DMS114 treated with DMSO at 0.1 percent for 48 hours (cell line): Measurements from ENCODE around the gene LHPP.

Experiments used
- DNase-seq: peaks from one replicate; lab custom pipeline; 2025; ENCODE audit not compliant: unreplicated experiment; lab: John Stamatoyannopoulos, UW

The LHPP gene

DNA sequence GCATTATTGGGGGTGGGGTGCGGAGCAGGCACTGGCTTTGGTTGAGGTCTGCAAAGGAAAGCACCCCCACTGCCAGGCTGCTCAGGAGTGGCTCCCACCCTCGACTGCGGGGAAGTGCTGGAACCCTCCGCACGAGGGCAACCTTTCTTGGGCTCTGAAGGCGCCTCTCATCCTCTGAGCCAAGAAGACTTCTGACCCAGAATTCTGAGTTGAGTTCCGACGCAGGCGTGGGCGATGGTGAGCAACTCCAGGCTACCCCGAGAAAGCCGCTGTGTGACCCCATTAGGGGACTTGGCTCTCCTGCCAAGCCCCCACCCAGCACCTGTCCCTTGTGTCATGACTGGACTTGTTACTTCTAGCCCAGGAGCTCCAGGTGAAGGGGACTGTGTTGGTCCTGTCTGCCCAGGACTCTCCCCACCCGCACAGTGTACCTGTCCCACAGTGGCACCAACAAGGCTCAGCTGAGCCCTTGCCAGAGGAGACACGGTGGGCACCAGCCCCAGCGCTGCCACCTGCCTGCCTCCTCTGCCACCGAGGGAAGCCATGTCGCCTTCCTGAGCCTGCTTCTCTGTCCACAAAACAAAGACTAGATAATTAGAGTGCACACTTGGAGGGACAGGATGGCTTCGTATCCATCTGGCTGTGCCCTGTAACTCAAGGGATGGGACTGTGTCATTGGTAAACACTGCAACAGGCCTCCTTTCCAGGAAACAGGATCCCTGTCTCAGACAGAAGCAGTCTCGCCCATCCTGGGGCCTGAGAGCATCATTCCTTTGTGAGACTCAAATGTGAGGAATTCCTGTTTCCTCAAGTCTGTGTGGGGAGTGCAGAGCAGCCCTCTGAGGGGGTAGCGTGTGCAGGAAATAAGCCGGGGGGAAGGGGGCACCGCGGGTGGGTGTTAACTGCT lies 128.8 kb downstream of the LHPP start:
- DNase-seq: no peak

DNA sequence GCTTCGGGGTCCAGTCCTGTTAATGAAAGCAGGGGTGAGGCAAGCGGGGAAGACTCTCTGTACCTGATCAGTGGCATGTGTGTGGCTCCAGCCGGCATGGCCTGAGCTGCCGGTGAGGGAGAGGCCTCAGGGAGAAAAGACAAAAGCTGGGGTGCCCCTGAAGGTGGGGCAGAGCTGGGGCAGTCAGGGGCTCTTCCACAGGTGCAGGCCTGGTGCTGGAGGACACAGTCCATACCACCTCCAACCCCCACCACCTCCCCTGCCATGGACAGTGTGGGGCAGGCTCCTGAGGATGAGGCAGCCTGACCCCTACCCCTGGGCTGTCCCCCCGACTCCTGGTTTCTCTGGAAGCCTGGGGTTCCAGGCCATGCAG lies 129.5 kb downstream of the LHPP start:
- no peak for DNase-seq

GRCh38 chr10:124592101-124592500 lies 130.5 kb downstream of the LHPP start:
- DNase-seq: no peak

- DNase-seq: no peak
These were observed 131.3 kb downstream of the LHPP start for GRCh38 chr10:124592736-124593430.

DNA sequence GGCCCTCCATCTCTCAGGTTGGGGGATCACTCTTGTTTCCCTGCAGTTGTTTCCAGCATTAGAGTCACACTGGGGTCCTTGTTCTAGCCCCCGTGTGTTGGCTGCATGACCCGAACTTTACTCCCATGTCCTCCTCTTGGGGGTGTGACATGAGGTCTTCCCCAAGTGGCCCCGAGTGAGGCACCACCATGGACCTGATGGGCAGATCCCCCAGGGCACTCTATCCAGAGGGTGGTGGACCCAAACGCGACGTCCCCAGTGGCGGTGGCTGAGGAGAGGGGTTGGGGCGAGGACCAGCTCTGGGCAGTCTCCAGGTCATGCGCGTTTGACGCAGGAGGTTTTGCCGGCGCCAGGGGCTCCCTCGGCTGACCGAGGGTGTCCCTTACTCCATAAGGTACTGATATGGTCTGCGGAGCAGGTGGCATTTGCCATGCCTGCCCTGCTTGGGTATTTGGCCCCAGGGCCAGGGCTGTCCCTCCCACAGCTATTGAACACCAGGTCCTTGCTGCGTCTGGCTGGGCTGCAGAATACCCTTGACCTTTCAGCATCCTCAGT lies 131.9 kb downstream of the LHPP start:
- no peak for DNase-seq

DNA sequence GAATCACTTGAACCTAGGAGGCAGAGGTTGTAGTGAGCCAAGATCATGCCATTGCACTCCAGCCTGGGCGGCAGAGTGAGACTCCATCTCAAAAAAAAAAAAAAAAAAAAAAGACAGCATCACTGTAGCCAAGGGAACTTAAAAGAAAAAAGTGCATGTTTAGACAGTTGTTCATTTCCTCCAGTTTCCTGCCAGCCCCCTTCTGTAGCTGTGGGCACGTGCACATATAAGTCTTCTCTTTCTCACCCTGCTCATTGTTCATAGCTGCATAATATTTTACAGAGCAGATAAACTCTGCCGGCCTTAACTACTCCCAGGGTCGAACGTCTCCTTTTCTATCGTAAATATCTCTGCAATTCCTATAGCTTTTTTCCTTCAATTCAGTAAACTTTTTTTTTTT lies 132.6 kb downstream of the LHPP start:
- no peak for DNase-seq

- no peak for DNase-seq
These were observed 133.7 kb downstream of the LHPP start for GRCh38 chr10:124595143-124595883.

- DNase-seq: no peak
These were observed 134.6 kb downstream of the LHPP start for GRCh38 chr10:124596116-124596785.

GRCh38 chr10:124596962-124597845 lies 135.6 kb downstream of the LHPP start:
- DNase-seq: no peak

DNA sequence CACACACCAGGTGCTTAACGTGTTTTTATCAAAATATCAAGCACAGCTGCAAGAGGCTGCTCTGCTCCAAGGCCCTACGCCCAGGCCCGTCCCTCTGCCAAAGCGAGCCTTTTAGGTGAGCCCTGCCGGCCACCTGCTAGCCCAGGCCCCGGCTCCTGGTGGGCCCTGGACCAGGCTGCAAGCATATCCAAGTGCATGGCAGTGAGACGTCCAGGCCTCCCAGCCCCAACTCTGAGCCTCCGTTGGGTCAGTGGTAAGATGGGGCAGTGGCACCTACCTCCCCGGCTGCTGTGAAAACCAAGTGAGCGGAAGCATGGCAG lies 136.2 kb downstream of the LHPP start:
- DNase-seq: no peak

DNA sequence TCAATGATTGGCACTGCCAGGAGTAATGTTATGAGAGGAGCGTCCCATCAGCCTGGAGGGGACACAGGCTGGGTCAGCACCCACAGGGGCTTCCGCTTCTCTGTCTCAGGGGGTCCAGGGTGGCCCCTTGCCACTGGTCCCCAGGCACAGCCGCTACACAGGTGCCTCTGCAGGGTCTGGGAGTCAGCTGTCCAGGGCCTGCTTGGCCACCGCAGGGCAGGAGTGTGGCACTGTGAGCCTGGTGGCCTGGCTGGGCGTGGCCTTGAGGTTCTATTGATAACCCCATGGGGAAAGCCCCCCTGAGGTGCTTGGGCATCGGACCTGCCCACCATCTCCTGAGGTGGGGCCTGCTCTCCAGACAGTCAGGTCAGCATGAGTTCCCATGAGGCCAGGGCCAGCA lies 136.6 kb downstream of the LHPP start:
- no peak for DNase-seq

- no peak for DNase-seq
These were observed 137.4 kb downstream of the LHPP start for GRCh38 chr10:124598773-124599587.

DNA sequence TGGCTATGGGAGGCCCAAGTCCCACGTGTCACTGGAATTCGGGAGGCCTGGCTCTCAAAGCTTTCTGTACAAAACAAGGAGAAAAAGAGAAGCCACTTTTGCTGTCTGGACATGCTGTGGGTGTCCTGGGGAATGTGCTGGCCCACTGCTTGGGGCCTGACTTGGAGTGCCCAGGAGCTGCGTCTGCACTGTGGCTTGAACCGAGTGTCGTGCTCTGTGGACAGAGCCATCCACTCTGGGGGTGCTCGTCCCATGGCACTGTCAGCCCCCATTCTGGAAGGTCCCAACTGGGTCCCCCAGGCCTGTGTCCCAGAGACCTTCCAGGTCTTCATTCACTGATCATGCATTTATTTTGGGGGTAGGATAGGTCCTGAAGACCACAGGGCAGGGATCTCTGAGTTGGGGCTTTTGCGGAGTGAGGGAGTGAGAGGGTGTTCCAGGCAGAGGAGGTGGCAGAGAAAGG lies 138.0 kb downstream of the LHPP start:
- DNase-seq: no peak

GRCh38 chr10:124600051-124600880 lies 138.6 kb downstream of the LHPP start:
- DNase-seq: no peak

DNA sequence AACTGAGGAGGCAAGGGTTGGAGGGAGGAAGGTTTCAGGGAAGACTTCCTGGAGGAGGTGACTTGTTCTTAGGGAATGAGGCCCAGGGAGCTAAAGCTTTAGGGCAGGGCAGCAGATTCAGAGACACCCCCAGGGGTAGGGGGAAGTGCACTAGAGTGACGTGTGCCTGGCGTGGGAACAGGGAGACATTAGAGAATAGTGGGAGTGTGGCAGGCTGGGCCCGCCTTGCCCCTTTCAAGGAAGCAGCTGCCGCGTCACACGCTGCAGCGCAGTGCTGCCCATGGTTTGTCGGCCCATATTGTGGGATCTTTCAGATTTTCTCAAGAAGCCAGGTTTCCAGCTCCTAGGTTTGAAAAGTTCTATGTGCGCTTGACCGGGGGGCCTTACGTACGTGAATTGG lies 139.4 kb downstream of the LHPP start:
- no peak for DNase-seq

DNA sequence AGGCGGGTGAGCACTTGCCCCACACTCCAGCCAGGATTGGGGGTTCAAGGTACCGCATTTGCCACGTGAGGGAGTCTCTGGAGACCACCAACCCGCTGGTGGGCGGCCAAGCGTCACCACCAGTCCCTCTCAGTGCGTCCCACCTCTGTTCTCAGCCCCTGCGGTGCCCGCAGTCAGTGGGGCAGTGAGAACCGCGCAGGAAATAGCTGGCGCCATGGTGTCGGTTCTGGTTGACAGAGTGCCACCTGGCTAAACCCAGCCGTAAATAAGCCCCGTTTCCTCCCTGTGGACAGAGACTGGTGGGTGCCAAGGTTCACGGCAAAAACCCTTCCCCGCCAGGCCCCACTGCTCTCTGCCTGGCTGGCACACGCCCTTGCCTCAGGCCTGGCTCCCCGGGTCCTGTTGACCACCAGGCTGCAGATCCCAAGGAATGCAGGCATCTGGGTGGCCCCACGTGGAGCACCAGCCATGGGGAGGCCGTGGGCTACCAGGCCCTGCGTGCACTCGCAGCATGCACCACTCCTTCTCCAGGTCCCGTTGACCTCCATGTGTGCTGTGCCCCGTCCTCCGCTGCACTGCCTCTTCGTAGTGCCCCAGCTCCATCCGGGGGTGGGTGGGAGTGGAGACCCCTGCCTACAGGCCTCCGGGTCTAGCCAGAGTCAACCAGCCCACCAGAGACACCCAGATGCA lies 140.0 kb downstream of the LHPP start:
- no peak for DNase-seq

DNA sequence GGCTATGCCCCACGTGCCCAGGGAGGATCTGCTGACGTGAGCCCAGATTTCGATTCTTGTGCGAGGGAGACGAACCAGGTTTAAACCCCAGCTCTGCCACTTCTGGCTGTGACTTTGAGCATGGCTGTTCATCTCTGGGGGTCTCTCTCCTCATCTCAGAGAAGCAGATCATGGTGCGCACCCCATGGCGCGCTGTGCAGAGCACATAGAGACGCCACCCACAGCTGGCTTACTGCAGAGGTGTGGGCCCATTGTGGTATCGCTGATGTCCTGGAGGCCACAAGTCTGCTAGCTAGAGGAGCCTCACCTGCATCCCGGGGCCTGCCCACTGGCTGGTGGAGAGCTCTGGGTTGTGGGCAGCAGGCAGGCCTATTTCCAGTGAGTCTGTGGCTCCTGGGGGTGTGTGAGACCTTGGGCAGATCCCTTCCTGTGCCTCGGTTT lies 140.5 kb downstream of the LHPP start:
- no peak for DNase-seq
